ENCODE results near the gene MEGF11. TPM values are rescaled to one million over a fixed set of nuclear protein-coding genes. Genes with fewer than 3 reads are reported as not detected.

The MEGF11 gene
- polyA plus RNA-seq, 3 donors: not detected

DNA sequence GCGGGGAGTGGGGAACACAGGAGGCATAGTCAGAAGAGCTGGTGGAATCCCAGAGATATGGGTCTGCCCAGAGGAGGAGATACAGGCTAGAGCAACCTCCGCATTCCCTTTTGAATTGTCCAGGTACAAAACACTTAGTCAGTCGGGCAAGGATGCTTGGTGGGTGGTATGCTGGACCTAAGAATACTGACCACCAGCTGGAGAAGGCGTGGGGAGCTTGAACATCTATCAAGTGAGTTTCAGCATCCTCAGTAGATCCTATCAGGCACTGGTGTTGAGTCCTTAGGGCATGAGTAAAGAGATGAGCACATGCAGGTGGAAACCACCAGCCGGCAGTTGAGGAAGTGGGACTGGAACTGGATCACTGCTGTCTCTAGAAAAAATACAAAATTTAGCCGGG is 25.1 kb upstream of the MEGF11 start:
- no peaks in the 10 kb centered on the region for H4K20me1 ChIP-seq (ENCODE audit: insufficient read depth, low read length)
- no peak overlapping the region for H3K27ac Mint-ChIP-seq
- TF ChIP-seq, protein P1, sequence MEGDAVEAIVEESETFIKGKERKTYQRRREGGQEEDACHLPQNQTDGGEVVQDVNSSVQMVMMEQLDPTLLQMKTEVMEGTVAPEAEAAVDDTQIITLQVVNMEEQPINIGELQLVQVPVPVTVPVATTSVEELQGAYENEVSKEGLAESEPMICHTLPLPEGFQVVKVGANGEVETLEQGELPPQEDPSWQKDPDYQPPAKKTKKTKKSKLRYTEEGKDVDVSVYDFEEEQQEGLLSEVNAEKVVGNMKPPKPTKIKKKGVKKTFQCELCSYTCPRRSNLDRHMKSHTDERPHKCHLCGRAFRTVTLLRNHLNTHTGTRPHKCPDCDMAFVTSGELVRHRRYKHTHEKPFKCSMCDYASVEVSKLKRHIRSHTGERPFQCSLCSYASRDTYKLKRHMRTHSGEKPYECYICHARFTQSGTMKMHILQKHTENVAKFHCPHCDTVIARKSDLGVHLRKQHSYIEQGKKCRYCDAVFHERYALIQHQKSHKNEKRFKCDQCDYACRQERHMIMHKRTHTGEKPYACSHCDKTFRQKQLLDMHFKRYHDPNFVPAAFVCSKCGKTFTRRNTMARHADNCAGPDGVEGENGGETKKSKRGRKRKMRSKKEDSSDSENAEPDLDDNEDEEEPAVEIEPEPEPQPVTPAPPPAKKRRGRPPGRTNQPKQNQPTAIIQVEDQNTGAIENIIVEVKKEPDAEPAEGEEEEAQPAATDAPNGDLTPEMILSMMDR (IDR thresholded peaks at IDR 0.05): no peak
- H3K79me2 ChIP-seq (ENCODE audit: insufficient read depth, low read length): no peaks in the 10 kb centered on the region
- H3K36me3 ChIP-seq (replicated peaks in 1 of 2; ENCODE audit: control insufficient read depth in 1 of 2, insufficient read depth in 2 of 2, low read length in 2 of 2): no peaks in the 10 kb centered on the region
- 83% methylated on average over 5 of the region's 6 CpGs for WGBS (ENCODE audit: insufficient coverage)
- H3K4me2 ChIP-seq (replicated peaks; ENCODE audit: extremely low read depth, low read length, poor library complexity, severe bottlenecking): no peak overlapping the region
- no peaks in the 10 kb centered on the region for H3K27me3 ChIP-seq (ENCODE audit: control insufficient read depth in 2 of 2, insufficient read depth in 2 of 2, low read length in 2 of 2)
- no peaks in the 10 kb centered on the region for H3K9me3 ChIP-seq (replicated peaks in 1 of 2; ENCODE audit: control insufficient read depth in 1 of 2, insufficient read depth in 1 of 2, low read length in 2 of 2)
- H3K9me3 Mint-ChIP-seq: peaks cover 0 to 3% (median 0%) of the 10 kb centered on the region in 7 donors
- H3K4me1 Mint-ChIP-seq: peaks cover 6% of the 10 kb centered on the region
- peaks cover 2 to 6% (median 4%) of the 10 kb centered on the region in 3 donors for H3K27me3 Mint-ChIP-seq (ENCODE audit: low read depth in 3 of 3)
- H3K4me3 Mint-ChIP-seq: no peak overlapping the region
- H3K4me3 ChIP-seq (replicated peaks in 1 of 3; ENCODE audit: low read depth in 2 of 3, low read length in 3 of 3): no peak overlapping the region
- intact Hi-C loops (cut with micrococcal nuclease): no loop called here
- no peaks in the 10 kb centered on the region for H3K36me3 Mint-ChIP-seq
- no peak overlapping the region for H3K9ac ChIP-seq (ENCODE audit: insufficient read depth, low read length, poor library complexity, severe bottlenecking)
- H3K4me1 ChIP-seq (ENCODE audit: control insufficient read depth in 1 of 2, insufficient read depth in 2 of 2, low read length in 2 of 2): no peaks in the 10 kb centered on the region
- H2AFZ ChIP-seq (ENCODE audit: insufficient read depth, low read depth, low read length, poor library complexity, severe bottlenecking): no peak overlapping the region
- H3K27ac ChIP-seq (ENCODE audit: low read depth in 1 of 2, low read length in 2 of 2): no peak overlapping the region
- no peak for DNase-seq

DNA sequence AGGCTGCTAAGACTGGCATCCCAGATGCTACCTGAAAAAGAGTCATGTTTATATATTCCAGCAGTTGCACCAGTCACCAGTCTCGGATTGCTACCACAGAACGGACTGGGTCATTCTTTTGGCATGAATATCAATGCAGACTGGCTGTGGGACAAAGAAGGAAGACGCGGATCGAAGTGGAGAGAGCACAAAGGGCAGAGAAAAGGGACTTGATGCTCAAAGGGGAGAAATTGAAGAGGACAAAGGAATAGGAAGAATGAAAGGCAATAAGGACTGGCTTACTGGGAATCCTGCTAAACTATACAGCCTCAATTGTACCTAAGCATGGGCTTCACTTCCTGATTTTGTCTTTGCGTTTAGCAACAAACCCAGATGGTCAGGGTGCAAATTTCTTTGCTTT is 24.5 kb upstream of the MEGF11 start:
- no peak overlapping the region for H3K4me3 Mint-ChIP-seq
- H3K9me3 Mint-ChIP-seq: peaks cover 0 to 3% (median 0%) of the 10 kb centered on the region in 7 donors
- H3K4me1 Mint-ChIP-seq: peaks cover 6% of the 10 kb centered on the region
- Histone ChIP-seq H3K9me3 (replicated peaks in 1 of 2; ENCODE audit: control insufficient read depth in 1 of 2, insufficient read depth in 1 of 2, low read length in 2 of 2) (no peaks in the 10 kb centered on the region), H3K36me3 (replicated peaks in 1 of 2; ENCODE audit: control insufficient read depth in 1 of 2, insufficient read depth in 2 of 2, low read length in 2 of 2) (no peaks in the 10 kb centered on the region), H3K27me3 (ENCODE audit: control insufficient read depth in 2 of 2, insufficient read depth in 2 of 2, low read length in 2 of 2) (no peaks in the 10 kb centered on the region), H3K4me3 (replicated peaks in 1 of 3; ENCODE audit: low read depth in 2 of 3, low read length in 3 of 3) (no peak overlapping the region), H3K4me2 (replicated peaks; ENCODE audit: extremely low read depth, low read length, poor library complexity, severe bottlenecking) (no peak overlapping the region), H3K4me1 (ENCODE audit: control insufficient read depth in 1 of 2, insufficient read depth in 2 of 2, low read length in 2 of 2) (no peaks in the 10 kb centered on the region), H4K20me1 (ENCODE audit: insufficient read depth, low read length) (no peaks in the 10 kb centered on the region), H3K79me2 (ENCODE audit: insufficient read depth, low read length) (no peaks in the 10 kb centered on the region), H3K9ac (ENCODE audit: insufficient read depth, low read length, poor library complexity, severe bottlenecking) (no peak overlapping the region), H2AFZ (ENCODE audit: insufficient read depth, low read depth, low read length, poor library complexity, severe bottlenecking) (no peak overlapping the region), H3K27ac (ENCODE audit: low read depth in 1 of 2, low read length in 2 of 2) (no peak overlapping the region)
- no peak overlapping the region for H3K27ac Mint-ChIP-seq
- no peak for DNase-seq
- H3K36me3 Mint-ChIP-seq: no peaks in the 10 kb centered on the region
- TF ChIP-seq, protein P1 (IDR thresholded peaks at IDR 0.05): no peak
- intact Hi-C loops (cut with micrococcal nuclease): no loop called here
- peaks cover 2 to 6% (median 4%) of the 10 kb centered on the region in 3 donors for H3K27me3 Mint-ChIP-seq (ENCODE audit: low read depth in 3 of 3)
- 92% methylated on average over 6 of the region's 6 CpGs for WGBS (ENCODE audit: insufficient coverage)
